OCI-LY7 (cell line): ENCODE results near the gene TBX21. TPM values are rescaled to one million over a fixed set of nuclear protein-coding genes. Genes with fewer than 3 reads are reported as not detected.

Experiments used
- BruUV-seq: library from RNA; stranded (reverse); fragments of 400-500 nt; replicated peaks from 2 replicates; lab custom pipeline; 2021; lab: Mats Ljungman, UMichigan
- CTCF ChIA-PET: fragments of 300-600 bp; sonication (Branson Sonifier 250); formaldehyde crosslinking; loops from one replicate; lab custom pipeline; 2022; ENCODE audit warnings: antibody characterized with exemption; ENCODE audit not compliant: unreplicated experiment; lab: Charles Lee
- POLR2A ChIA-PET: fragments of 300-600 bp; sonication (Branson Sonifier 250); formaldehyde crosslinking; loops from one replicate; lab custom pipeline; 2022; ENCODE audit warnings: antibody characterized with exemption; lab: Charles Lee
- DNase-seq: peaks from one replicate; pipeline ENCODE4 v3.0.0-alpha.2; 2015; ENCODE audit warnings: low spot score
- H2AFZ ChIP-seq: fragments of 200-600 bp; sonication (generic), shearing (Covaris generic); 2 replicates; pipeline ENCODE4 v1.6.1; 2014; ENCODE audit warnings: mild to moderate bottlenecking, antibody characterized with exemption, low read length, moderate library complexity
- H3K27ac ChIP-seq: fragments of 200-600 bp; sonication (generic); 2 replicates; pipeline ENCODE4 v1.5.1; 2014; ENCODE audit warnings: mixed run types, low read depth, mild to moderate bottlenecking, moderate library complexity, low read length, inconsistent platforms; ENCODE audit not compliant: poor library complexity, severe bottlenecking
- H3K36me3 ChIP-seq: fragments of 200-600 bp; sonication (generic); 2 replicates; pipeline ENCODE4 v1.6.1; 2014; ENCODE audit warnings: mild to moderate bottlenecking, antibody characterized with exemption, low read length, moderate library complexity, mixed read lengths; ENCODE audit not compliant: insufficient read depth
- H3K4me1 ChIP-seq: fragments of 200-600 bp; sonication (generic); 2 replicates; pipeline ENCODE4 v1.5.1; 2014; ENCODE audit warnings: mild to moderate bottlenecking, low read length; ENCODE audit not compliant: insufficient read depth, poor library complexity, severe bottlenecking
- H3K4me2 ChIP-seq: fragments of 200-600 bp; sonication (generic); 2 replicates; pipeline ENCODE4 v1.6.1; 2014; ENCODE audit warnings: mild to moderate bottlenecking, low read length
- H3K4me3 ChIP-seq: fragments of 200-600 bp; sonication (generic); 2 replicates; pipeline ENCODE4 v1.5.1; 2014; ENCODE audit warnings: mild to moderate bottlenecking, low read depth, low read length; ENCODE audit not compliant: poor library complexity, severe bottlenecking
- H3K79me2 ChIP-seq: fragments of 200-600 bp; sonication (generic); 2 replicates; pipeline ENCODE4 v1.6.1; 2016; ENCODE audit warnings: low read depth, mild to moderate bottlenecking, low read length, moderate library complexity, mixed read lengths; ENCODE audit not compliant: insufficient read depth
- H3K9me2 ChIP-seq: fragments of 200-600 bp; sonication (generic); 2 replicates; pipeline ENCODE4 v1.6.1; 2016; ENCODE audit warnings: mild to moderate bottlenecking, low read length, mixed read lengths; ENCODE audit not compliant: insufficient read depth
- H3K9me3 ChIP-seq: fragments of 200-600 bp; sonication (generic); 2 replicates; pipeline ENCODE4 v1.6.1; 2014; ENCODE audit warnings: mild to moderate bottlenecking, mixed run types, low read length, mixed read lengths
- H4K20me1 ChIP-seq: fragments of 200-600 bp; sonication (generic); 2 replicates; pipeline ENCODE4 v1.6.1; 2014; ENCODE audit warnings: mild to moderate bottlenecking, antibody characterized with exemption, low read length, moderate library complexity, mixed read lengths; ENCODE audit not compliant: insufficient read depth
- EZH2phosphoT487 ChIP-seq: fragments of 200-600 bp; sonication (generic); IDR thresholded peaks from 2 replicates; pipeline ENCODE4 v1.6.1; 2018; ENCODE audit warnings: low read depth, borderline replicate concordance, mild to moderate bottlenecking, mixed run types, antibody characterized with exemption, low read length, moderate library complexity, mixed read lengths
- intact Hi-C: fragments of 100-400 bp; cut with micrococcal nuclease; formaldehyde crosslinking; loops from one replicate; pipeline ENCODE4 v1.10.0; 2022; ENCODE audit not compliant: unreplicated experiment
- total RNA-seq, 2 experiments: library from RNA; depleted of rRNA in 1 of 2; stranded (reverse); fragments of >200 nt in 1 of 2; shearing (Covaris generic) in 1 of 2; gene quantifications; 2 replicates each; pipeline ENCODE4 v1.2.3, GENCODE V29; 2014 to 2022
- TF ChIP-seq, protein P1 (sequence below): fragments of 200-600 bp; sonication (generic); conservative IDR thresholded peaks from 2 replicates; pipeline ENCODE4 v1.5.1; 2014; ENCODE audit warnings: mild to moderate bottlenecking, antibody characterized with exemption, low read length, moderate library complexity, mixed read lengths

Gene TBX21
- total RNA-seq, 2 experiments from 2014 or later = not detected

- Histone ChIP-seq H3K9me2 (no peaks in the 10 kb centered on the region), H3K4me1 (peaks cover 3% of the 10 kb centered on the region), H3K27ac (no peak overlapping the region), H3K4me3 (no peak overlapping the region), H3K36me3 (peaks cover 59% of the 10 kb centered on the region), H3K9me3 (no peaks in the 10 kb centered on the region), H3K79me2 (no peaks in the 10 kb centered on the region), H4K20me1 (0 out of 2 replicates have a peak, but pooled peaks cover 8% of the 10 kb centered on the region), H2AFZ (no peak overlapping the region), H3K4me2 (no peak overlapping the region)
- no TSS peak for BruUV-seq
- TF ChIP-seq, protein P1, sequence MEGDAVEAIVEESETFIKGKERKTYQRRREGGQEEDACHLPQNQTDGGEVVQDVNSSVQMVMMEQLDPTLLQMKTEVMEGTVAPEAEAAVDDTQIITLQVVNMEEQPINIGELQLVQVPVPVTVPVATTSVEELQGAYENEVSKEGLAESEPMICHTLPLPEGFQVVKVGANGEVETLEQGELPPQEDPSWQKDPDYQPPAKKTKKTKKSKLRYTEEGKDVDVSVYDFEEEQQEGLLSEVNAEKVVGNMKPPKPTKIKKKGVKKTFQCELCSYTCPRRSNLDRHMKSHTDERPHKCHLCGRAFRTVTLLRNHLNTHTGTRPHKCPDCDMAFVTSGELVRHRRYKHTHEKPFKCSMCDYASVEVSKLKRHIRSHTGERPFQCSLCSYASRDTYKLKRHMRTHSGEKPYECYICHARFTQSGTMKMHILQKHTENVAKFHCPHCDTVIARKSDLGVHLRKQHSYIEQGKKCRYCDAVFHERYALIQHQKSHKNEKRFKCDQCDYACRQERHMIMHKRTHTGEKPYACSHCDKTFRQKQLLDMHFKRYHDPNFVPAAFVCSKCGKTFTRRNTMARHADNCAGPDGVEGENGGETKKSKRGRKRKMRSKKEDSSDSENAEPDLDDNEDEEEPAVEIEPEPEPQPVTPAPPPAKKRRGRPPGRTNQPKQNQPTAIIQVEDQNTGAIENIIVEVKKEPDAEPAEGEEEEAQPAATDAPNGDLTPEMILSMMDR = no peak
- TF ChIP-seq EZH2phosphoT487 = no peak
- no peak for DNase-seq
- POLR2A ChIA-PET = interaction anchor here (0.6 to 0.9 kb wide), 3 partner anchors 10 to 458 kb away, joined by 3 to 9 read pairs (median 3); no protein-coding TSS in a partner anchor
- intact Hi-C loops = no loop called here
- CTCF ChIA-PET = no interaction called here
Measured at GRCh38 chr17:47686664-47687327, 46.2 kb upstream of the TBX21 start.

DNA sequence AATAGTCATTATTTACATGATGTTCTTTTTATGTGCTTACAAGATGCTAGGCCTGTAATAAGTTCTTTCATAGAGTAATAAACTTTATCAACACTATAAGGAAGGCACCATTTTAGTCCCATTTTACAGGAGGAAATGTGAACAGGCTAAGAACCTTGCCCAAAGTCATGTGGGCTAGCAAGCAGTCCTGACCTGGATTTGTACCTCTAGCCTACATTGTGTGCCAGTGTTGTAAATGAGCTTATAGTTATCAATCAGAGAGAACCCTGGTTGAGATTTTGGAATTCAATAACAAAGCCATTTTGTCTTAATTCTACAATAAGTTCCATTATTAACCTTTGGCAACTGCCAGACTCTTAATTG, 45.7 kb upstream of the TBX21 start:
- Histone ChIP-seq H3K4me2 (no peak overlapping the region), H3K27ac (no peak overlapping the region), H4K20me1 (0 out of 2 replicates have a peak, but pooled peaks cover 8% of the 10 kb centered on the region), H3K4me3 (no peak overlapping the region), H3K79me2 (no peaks in the 10 kb centered on the region), H3K9me3 (no peaks in the 10 kb centered on the region), H3K4me1 (peaks cover 8% of the 10 kb centered on the region), H2AFZ (no peak overlapping the region), H3K36me3 (peaks cover 54% of the 10 kb centered on the region), H3K9me2 (no peaks in the 10 kb centered on the region)
- no TSS peak for BruUV-seq
- no peak for DNase-seq
- TF ChIP-seq EZH2phosphoT487 = no peak
- TF ChIP-seq, protein P1 = no peak
- ChIA-PET POLR2A (interaction anchor here (0.6 to 1.2 kb wide), 4 partner anchors 11 to 459 kb away, joined by 3 to 9 read pairs (median 4); partner anchors contain the start of gene KPNB1), CTCF (no interaction called here)
- intact Hi-C loops = no loop called here

DNA sequence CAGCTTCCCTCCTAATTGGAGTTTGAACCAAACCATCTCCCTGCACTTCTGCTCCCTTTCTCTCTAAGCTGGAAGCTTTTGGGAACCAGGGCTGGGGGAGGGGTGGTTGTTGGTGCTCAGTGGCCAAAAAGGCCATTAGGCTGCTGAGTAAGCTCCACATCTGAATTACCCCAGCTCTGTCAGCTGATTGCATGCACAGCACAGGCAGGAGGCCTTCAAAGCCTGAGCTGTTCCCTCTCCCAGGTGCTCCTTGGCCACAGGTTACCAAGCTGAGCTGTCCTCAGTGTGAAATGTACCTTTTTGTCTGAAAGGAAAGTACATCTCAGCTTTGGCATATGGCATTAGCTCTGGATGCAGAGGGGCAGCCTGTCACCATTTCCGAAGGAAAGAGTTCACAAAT, 45.3 kb upstream of the TBX21 start:
- TF ChIP-seq, protein P1 = no peak
- no peak for TF ChIP-seq EZH2phosphoT487
- Histone ChIP-seq H2AFZ (no peak overlapping the region), H3K79me2 (no peaks in the 10 kb centered on the region), H3K36me3 (peaks cover 49% of the 10 kb centered on the region), H3K9me3 (no peaks in the 10 kb centered on the region), H3K27ac (no peak overlapping the region), H3K9me2 (no peaks in the 10 kb centered on the region), H4K20me1 (0 out of 2 replicates have a peak, but pooled peaks cover 8% of the 10 kb centered on the region), H3K4me3 (no peak overlapping the region), H3K4me2 (no peak overlapping the region), H3K4me1 (peaks cover 12% of the 10 kb centered on the region)
- intact Hi-C loops = no loop called here
- no TSS peak for BruUV-seq
- CTCF ChIA-PET = no interaction called here
- no peak for DNase-seq
- POLR2A ChIA-PET = interaction anchor here (0.6 to 1.2 kb wide), 2 partner anchors 24 to 38 kb away, joined by 3 to 4 read pairs; partner anchors contain the start of gene KPNB1
